Mesenteric fat pad (tissue), 1 donor: ENCODE measurements around the gene CPNE7. TPM values are rescaled to one million over a fixed set of nuclear protein-coding genes. Genes with fewer than 3 reads are reported as not detected.
"Not testable (repeated sequence)": the region's sequence is repeated elsewhere in the genome, so short reads cannot be mapped to it uniquely, and the experiment has no call there.

ENCODE experiments used
- DNase-seq: peaks from one replicate; pipeline ENCODE4 v3.0.0-alpha.2; 2020; ENCODE audit warnings: low spot score
- total RNA-seq: library from RNA; stranded (reverse); fragmentation: NEBNext Ultra II Directional; extraction: Animal tissue kit (Norgen Biotek cat#: 25700); gene quantifications from one replicate; pipeline ENCODE4 v1.2.1, GENCODE V29; 2021
- donor health status: DM: yes; HTN: yes; CAD: no.

CPNE7 gene
- total RNA-seq, 1 donor from 2014 or later: 1.3 TPM

GRCh38 chr16:89621136-89621697, 45.7 kb downstream of the CPNE7 start:
- no peak for DNase-seq

GRCh38 chr16:89621698-89622409, 46.3 kb downstream of the CPNE7 start:
- no peak for DNase-seq

GRCh38 chr16:89623511-89624261, 48.1 kb downstream of the CPNE7 start:
- DNase-seq: no peak

GRCh38 chr16:89624777-89625761, 49.5 kb downstream of the CPNE7 start:
- no peak for DNase-seq

GRCh38 chr16:89629827-89630610, 54.5 kb downstream of the CPNE7 start:
- DNase-seq: no peak

- DNase-seq: no peak
Measured at GRCh38 chr16:89633064-89633631, 57.6 kb downstream of the CPNE7 start.

GRCh38 chr16:89634463-89635385, 59.2 kb downstream of the CPNE7 start:
- DNase-seq: not testable (repeated sequence)

- DNase-seq: no peak
Measured at GRCh38 chr16:89636663-89637062, 61.1 kb downstream of the CPNE7 start.

- no peak for DNase-seq
Measured at GRCh38 chr16:89637379-89637778, 61.8 kb downstream of the CPNE7 start.

GRCh38 chr16:89638455-89638854, 62.9 kb downstream of the CPNE7 start:
- DNase-seq: no peak

GRCh38 chr16:89639385-89639784, 63.8 kb downstream of the CPNE7 start:
- no peak for DNase-seq

GRCh38 chr16:89641458-89642119, 66.0 kb downstream of the CPNE7 start:
- DNase-seq: no peak

- no peak for DNase-seq
Measured at GRCh38 chr16:89642574-89642973, 67.0 kb downstream of the CPNE7 start.

GRCh38 chr16:89643769-89644300, 68.3 kb downstream of the CPNE7 start:
- DNase-seq: no peak

GRCh38 chr16:89645122-89645521, 69.6 kb downstream of the CPNE7 start:
- DNase-seq: no peak

GRCh38 chr16:89646270-89646669, 70.7 kb downstream of the CPNE7 start:
- no peak for DNase-seq
